Kidney (tissue), 14 donors: ENCODE measurements around the gene MSI2. TPM values are rescaled to one million over a fixed set of nuclear protein-coding genes. Genes with fewer than 3 reads are reported as not detected.

Experiments used
- DNase-seq, 5 donors: peaks; one replicate each; pipeline ENCODE4 v3.0.0-alpha.2; 2013 to 2020
- FAIRE-seq: peaks from 2 replicates; lab custom pipeline; 2012; peaks lifted over from hg19 to GRCh38; lab: Jason Lieb, UNC
- H3K27ac ChIP-seq, 2 donors: one replicate each; pipeline ENCODE4 v1.7.0; 2013; ENCODE audit warnings: low read depth in 2 of 2, low read length in 2 of 2, inconsistent platforms in 1 of 2
- H3K27me3 ChIP-seq: one replicate; pipeline ENCODE4 v1.7.1; 2013; ENCODE audit warnings: low read length, inconsistent platforms; ENCODE audit not compliant: control insufficient read depth, insufficient read depth
- H3K36me3 ChIP-seq, 3 donors: one replicate each; pipeline versions ENCODE4 v1.7.0 to v1.7.1; 2013; ENCODE audit warnings: low read length in 3 of 3, control low read depth in 1 of 3, inconsistent platforms in 1 of 3; ENCODE audit not compliant: insufficient read depth in 3 of 3, control insufficient read depth in 2 of 3
- H3K4me1 ChIP-seq, 3 donors: one replicate each; pipeline versions ENCODE4 v1.7.0 to v1.7.1; 2013; ENCODE audit warnings: low read length in 3 of 3, inconsistent platforms in 1 of 3, low read depth in 1 of 3; ENCODE audit not compliant: control insufficient read depth in 2 of 3, insufficient read depth in 2 of 3
- H3K4me3 ChIP-seq, 3 donors: one replicate each; pipeline versions ENCODE4 v1.7.0 to v1.8.1; 2013; ENCODE audit warnings: low read length in 3 of 3, control low read depth in 1 of 3, inconsistent platforms in 1 of 3
- H3K9ac ChIP-seq, 3 donors: one replicate each; pipeline versions ENCODE4 v1.7.0 to v1.7.1; 2013; ENCODE audit warnings: low read length in 3 of 3, control low read depth in 1 of 3, inconsistent platforms in 1 of 3
- H3K9me3 ChIP-seq, 3 donors: one replicate each; pipeline versions ENCODE4 v1.7.0 to v1.7.1; 2013; ENCODE audit warnings: low read length in 3 of 3, control low read depth in 1 of 3, inconsistent platforms in 1 of 3; ENCODE audit not compliant: control insufficient read depth in 2 of 3, insufficient read depth in 1 of 3
- CTCF ChIP-seq: IDR thresholded peaks from 3 replicates; pipeline ENCODE4 v1.5.1; 2012; ENCODE audit warnings: mild to moderate bottlenecking, moderate library complexity, borderline replicate concordance; ENCODE audit not compliant: insufficient read depth; ENCODE audit errors: extremely low read depth
- intact Hi-C: fragments of 100-400 bp; cut with DNase I; formaldehyde crosslinking; loops from one replicate; pipeline ENCODE4 v1.11.1; 2022
- polyA plus RNA-seq: library from polyadenylated mRNA; stranded (reverse); fragments of 350-450 nt; fragmentation: Illumina TruSeq; extraction: RNeasy Lipid Tissue Mini Kit (QIAGEN cat#74804); gene quantifications from one replicate; pipeline ENCODE4 v1.2.3, GENCODE V29; 2014; ENCODE audit warnings: low read depth, low replicate concordance; ENCODE audit not compliant: insufficient read depth
- total RNA-seq: library from RNA; stranded (reverse); fragmentation: NEBNext Ultra II Directional; extraction: Animal tissue kit (Norgen Biotek cat#: 25700); gene quantifications from one replicate; pipeline ENCODE4 v1.2.1, GENCODE V29; 2021
- donor health status: control.
- donor health status: control.
- donor health status: control.
- donor health status: control.
- donor health status: control.
- donor health status: DM: yes; HTN: yes; CAD: no.
- donor health status: Normal renal cell carcinoma (clear cell type).

The MSI2 gene
- total and polyA plus RNA-seq, 2 donors from 2014 or later, result 69.2 to 151 TPM

GRCh38 chr17:57260325-57261083, 4.2 kb downstream of the MSI2 start:
- no peak for TF ChIP-seq CTCF
- peaks cover 0 to 5% (median 0%) of the 10 kb centered on the region in 3 donors for H3K4me1 ChIP-seq
- H3K9me3 ChIP-seq, result no peaks in the 10 kb centered on the region
- peak overlapping the region in 1 of 3 donors; percentile 77 for H3K9ac ChIP-seq
- peak overlapping the region in 1 of 2 donors; percentile 9 for H3K27ac ChIP-seq
- intact Hi-C loops, result no loop called here
- peak overlapping the region in 1 of 3 donors; percentile 83 for H3K4me3 ChIP-seq
- no peak for FAIRE-seq
- no peaks in the 10 kb centered on the region for H3K27me3 ChIP-seq
- H3K36me3 ChIP-seq, result peaks cover 8 to 24% (median 12%) of the 10 kb centered on the region in 3 donors
- no peak for DNase-seq

- H3K9me3 ChIP-seq, result no peaks in the 10 kb centered on the region
- H3K4me1 ChIP-seq, result peaks cover 0 to 5% (median 0%) of the 10 kb centered on the region in 3 donors
- peak overlapping the region in 1 of 2 donors; percentile 8 for H3K27ac ChIP-seq
- no peak for FAIRE-seq
- DNase-seq, result no peak
- no peaks in the 10 kb centered on the region for H3K27me3 ChIP-seq
- intact Hi-C loops, result no loop called here
- peak overlapping the region in 1 of 3 donors; percentile 13 for H3K4me3 ChIP-seq
- no peak for TF ChIP-seq CTCF
- H3K36me3 ChIP-seq, result peaks cover 8 to 24% (median 12%) of the 10 kb centered on the region in 3 donors
- no peak overlapping the region for H3K9ac ChIP-seq
These were observed 4.8 kb downstream of the MSI2 start for GRCh38 chr17:57261084-57261461.

GRCh38 chr17:57262557-57262956, 6.2 kb downstream of the MSI2 start:
- intact Hi-C loops, result no loop called here
- no peak for DNase-seq
- peaks cover 12 to 24% (median 12%) of the 10 kb centered on the region in 3 donors for H3K36me3 ChIP-seq
- no peak overlapping the region for H3K27ac ChIP-seq
- no peaks in the 10 kb centered on the region for H3K9me3 ChIP-seq
- H3K9ac ChIP-seq, result no peak overlapping the region
- no peak for FAIRE-seq
- H3K4me3 ChIP-seq, result no peak overlapping the region
- no peak for TF ChIP-seq CTCF
- peaks cover 0 to 10% (median 0%) of the 10 kb centered on the region in 3 donors for H3K4me1 ChIP-seq
- H3K27me3 ChIP-seq, result no peaks in the 10 kb centered on the region
